ENCODE results near the gene ARHGAP4.

- TF ChIP-seq POLR2A (IDR thresholded peaks at IDR 0.05) (no peak), CTCF (IDR thresholded peaks at IDR 0.05) (no peak)
These were observed 45.6 kb downstream of the ARHGAP4 start for GRCh38 chrX:153880440-153880815.

Data from heart left ventricle (tissue), 13 donors.